OCI-LY7 (cell line): ENCODE data around the gene ZNF625. TPM values are rescaled to one million over a fixed set of nuclear protein-coding genes. Genes with fewer than 3 reads are reported as not detected.

Source experiments
- Bru-seq: library from RNA; stranded (reverse); fragments of 400-500 nt; gene quantifications from one replicate; lab custom pipeline; 2021; lab: Mats Ljungman, UMichigan
- BruChase-seq, 2 experiments: library from RNA; stranded (reverse); fragments of 400-500 nt; gene quantifications; one replicate each; lab custom pipeline; 2021; lab: Mats Ljungman, UMichigan
- BruUV-seq: library from RNA; stranded (reverse); fragments of 400-500 nt; replicated peaks from 2 replicates; lab custom pipeline; 2021; lab: Mats Ljungman, UMichigan
- CTCF ChIA-PET: fragments of 300-600 bp; sonication (Branson Sonifier 250); formaldehyde crosslinking; loops from one replicate; lab custom pipeline; 2022; ENCODE audit warnings: antibody characterized with exemption; ENCODE audit not compliant: unreplicated experiment; lab: Charles Lee
- POLR2A ChIA-PET: fragments of 300-600 bp; sonication (Branson Sonifier 250); formaldehyde crosslinking; loops from one replicate; lab custom pipeline; 2022; ENCODE audit warnings: antibody characterized with exemption; lab: Charles Lee
- DNase-seq: peaks from one replicate; pipeline ENCODE4 v3.0.0-alpha.2; 2015; ENCODE audit warnings: low spot score
- H2AFZ ChIP-seq: fragments of 200-600 bp; sonication (generic), shearing (Covaris generic); 2 replicates; pipeline ENCODE4 v1.6.1; 2014; ENCODE audit warnings: mild to moderate bottlenecking, antibody characterized with exemption, low read length, moderate library complexity
- H3K27ac ChIP-seq: fragments of 200-600 bp; sonication (generic); 2 replicates; pipeline ENCODE4 v1.5.1; 2014; ENCODE audit warnings: mixed run types, low read depth, mild to moderate bottlenecking, moderate library complexity, low read length, inconsistent platforms; ENCODE audit not compliant: poor library complexity, severe bottlenecking
- H3K36me3 ChIP-seq: fragments of 200-600 bp; sonication (generic); 2 replicates; pipeline ENCODE4 v1.6.1; 2014; ENCODE audit warnings: mild to moderate bottlenecking, antibody characterized with exemption, low read length, moderate library complexity, mixed read lengths; ENCODE audit not compliant: insufficient read depth
- H3K4me1 ChIP-seq: fragments of 200-600 bp; sonication (generic); 2 replicates; pipeline ENCODE4 v1.5.1; 2014; ENCODE audit warnings: mild to moderate bottlenecking, low read length; ENCODE audit not compliant: insufficient read depth, poor library complexity, severe bottlenecking
- H3K4me2 ChIP-seq: fragments of 200-600 bp; sonication (generic); 2 replicates; pipeline ENCODE4 v1.6.1; 2014; ENCODE audit warnings: mild to moderate bottlenecking, low read length
- H3K4me3 ChIP-seq: fragments of 200-600 bp; sonication (generic); 2 replicates; pipeline ENCODE4 v1.5.1; 2014; ENCODE audit warnings: mild to moderate bottlenecking, low read depth, low read length; ENCODE audit not compliant: poor library complexity, severe bottlenecking
- H3K79me2 ChIP-seq: fragments of 200-600 bp; sonication (generic); 2 replicates; pipeline ENCODE4 v1.6.1; 2016; ENCODE audit warnings: low read depth, mild to moderate bottlenecking, low read length, moderate library complexity, mixed read lengths; ENCODE audit not compliant: insufficient read depth
- H3K9me2 ChIP-seq: fragments of 200-600 bp; sonication (generic); 2 replicates; pipeline ENCODE4 v1.6.1; 2016; ENCODE audit warnings: mild to moderate bottlenecking, low read length, mixed read lengths; ENCODE audit not compliant: insufficient read depth
- H3K9me3 ChIP-seq: fragments of 200-600 bp; sonication (generic); 2 replicates; pipeline ENCODE4 v1.6.1; 2014; ENCODE audit warnings: mild to moderate bottlenecking, mixed run types, low read length, mixed read lengths
- H4K20me1 ChIP-seq: fragments of 200-600 bp; sonication (generic); 2 replicates; pipeline ENCODE4 v1.6.1; 2014; ENCODE audit warnings: mild to moderate bottlenecking, antibody characterized with exemption, low read length, moderate library complexity, mixed read lengths; ENCODE audit not compliant: insufficient read depth
- EZH2phosphoT487 ChIP-seq: fragments of 200-600 bp; sonication (generic); IDR thresholded peaks from 2 replicates; pipeline ENCODE4 v1.6.1; 2018; ENCODE audit warnings: low read depth, borderline replicate concordance, mild to moderate bottlenecking, mixed run types, antibody characterized with exemption, low read length, moderate library complexity, mixed read lengths
- intact Hi-C: fragments of 100-400 bp; cut with micrococcal nuclease; formaldehyde crosslinking; loops from one replicate; pipeline ENCODE4 v1.10.0; 2022; ENCODE audit not compliant: unreplicated experiment
- long read RNA-seq: library from polyadenylated mRNA; stranded (forward); transcript quantifications from one replicate; pipeline ENCODE4 v2.0.0, GENCODE V29; 2022
- total RNA-seq, 2 experiments: library from RNA; depleted of rRNA in 1 of 2; stranded (reverse); fragments of >200 nt in 1 of 2; shearing (Covaris generic) in 1 of 2; gene quantifications; 2 replicates each; pipeline ENCODE4 v1.2.3, GENCODE V29; 2014 to 2022
- TF ChIP-seq, protein P1 (sequence below): fragments of 200-600 bp; sonication (generic); conservative IDR thresholded peaks from 2 replicates; pipeline ENCODE4 v1.5.1; 2014; ENCODE audit warnings: mild to moderate bottlenecking, antibody characterized with exemption, low read length, moderate library complexity, mixed read lengths

Gene ZNF625
- total RNA-seq (2014; rRNA removed; shearing (Covaris generic)) (7.3 and 7.8 TPM in 2 replicates), total RNA-seq (2022) (9.2 and 10.0 TPM in 2 replicates), Bru-seq, nascent RNA (percentile 62 among the genes with signal in this experiment), BruChase-seq, experiment 1, labeled RNA remaining after a 6-hour chase (percentile 74 among the genes with signal in this experiment), BruChase-seq, experiment 2, labeled RNA remaining after a 2-hour chase (percentile 84 among the genes with signal in this experiment)
- long read RNA-seq = 0 reads

GRCh38 chr19:12156223-12157058 is at the start of gene ZNF625:
ZNF625 (minus strand) TSS chr19:12156734; CDS start chr19:12156558, 176 bp downstream.
- ChIA-PET CTCF (interaction anchor here (0.6 to 0.7 kb wide), 2 partner anchors 16 to 170 kb away, joined by 4 to 5 read pairs; partner anchors contain the start of gene ZNF20), POLR2A (interaction anchor here (0.5 kb wide), 1 partner anchor 18 kb away, joined by 3 read pairs; no protein-coding TSS in a partner anchor)
- H3K27ac ChIP-seq = peak within 1 kb of the TSS; percentile 31
- H3K36me3 ChIP-seq = no peaks in the 10 kb centered on the region
- intact Hi-C loops = loop anchor here (5.0 kb wide), 1 partner anchor 169 kb away; no protein-coding TSS in a partner anchor
- no peaks in the 10 kb centered on the region for H3K9me3 ChIP-seq
- peaks cover 15% of the 10 kb centered on the region for H3K4me1 ChIP-seq
- H3K4me2 ChIP-seq = peak within 1 kb of the TSS; percentile 74
- BruUV-seq = no TSS peak
- peaks cover 7% of the 10 kb centered on the region; the same call in 1 of the 2 replicates for H3K79me2 ChIP-seq
- peak within 1 kb of the TSS; percentile 92 for H3K4me3 ChIP-seq
- no peaks in the 10 kb centered on the region for H3K9me2 ChIP-seq
- peak within 1 kb of the TSS; percentile 96 for H2AFZ ChIP-seq
- no peak for TF ChIP-seq EZH2phosphoT487
- TF ChIP-seq, protein P1, sequence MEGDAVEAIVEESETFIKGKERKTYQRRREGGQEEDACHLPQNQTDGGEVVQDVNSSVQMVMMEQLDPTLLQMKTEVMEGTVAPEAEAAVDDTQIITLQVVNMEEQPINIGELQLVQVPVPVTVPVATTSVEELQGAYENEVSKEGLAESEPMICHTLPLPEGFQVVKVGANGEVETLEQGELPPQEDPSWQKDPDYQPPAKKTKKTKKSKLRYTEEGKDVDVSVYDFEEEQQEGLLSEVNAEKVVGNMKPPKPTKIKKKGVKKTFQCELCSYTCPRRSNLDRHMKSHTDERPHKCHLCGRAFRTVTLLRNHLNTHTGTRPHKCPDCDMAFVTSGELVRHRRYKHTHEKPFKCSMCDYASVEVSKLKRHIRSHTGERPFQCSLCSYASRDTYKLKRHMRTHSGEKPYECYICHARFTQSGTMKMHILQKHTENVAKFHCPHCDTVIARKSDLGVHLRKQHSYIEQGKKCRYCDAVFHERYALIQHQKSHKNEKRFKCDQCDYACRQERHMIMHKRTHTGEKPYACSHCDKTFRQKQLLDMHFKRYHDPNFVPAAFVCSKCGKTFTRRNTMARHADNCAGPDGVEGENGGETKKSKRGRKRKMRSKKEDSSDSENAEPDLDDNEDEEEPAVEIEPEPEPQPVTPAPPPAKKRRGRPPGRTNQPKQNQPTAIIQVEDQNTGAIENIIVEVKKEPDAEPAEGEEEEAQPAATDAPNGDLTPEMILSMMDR = no peak
- DNase-seq = peak; percentile 79
- H4K20me1 ChIP-seq = no peaks in the 10 kb centered on the region

- ChIA-PET POLR2A (no interaction called here), CTCF (no interaction called here)
- Histone ChIP-seq H3K4me2 (no peak overlapping the region), H3K27ac (no peak overlapping the region), H3K4me3 (no peak overlapping the region), H3K79me2 (0 out of 2 replicates have a peak, but pooled peaks cover 1% of the 10 kb centered on the region), H3K9me3 (peaks cover 12% of the 10 kb centered on the region), H3K4me1 (no peaks in the 10 kb centered on the region), H3K9me2 (no peaks in the 10 kb centered on the region), H3K36me3 (peaks cover 28% of the 10 kb centered on the region), H4K20me1 (no peaks in the 10 kb centered on the region), H2AFZ (no peak overlapping the region)
- BruUV-seq = no TSS peak
- intact Hi-C loops = no loop called here
- DNase-seq = no peak
- TF ChIP-seq, protein P1 = no peak
- no peak for TF ChIP-seq EZH2phosphoT487
These were observed 48.8 kb upstream of the ZNF625 start for GRCh38 chr19:12205296-12205695.
